HG03575 (cell line): ENCODE results near the gene FCRL3.
"Not testable (repeated sequence)": the region's sequence is repeated elsewhere in the genome, so short reads cannot be mapped to it uniquely, and the experiment has no call there.

Experiments used
- ATAC-seq: cut with Tn5 transposase; IDR thresholded peaks from one replicate; pipeline ENCODE4 v1.9.1; 2021; ENCODE audit not compliant: unreplicated experiment, insufficient number of reproducible peaks, low FRiP score; ENCODE audit errors: extremely low read depth

FCRL3 gene, protein sequence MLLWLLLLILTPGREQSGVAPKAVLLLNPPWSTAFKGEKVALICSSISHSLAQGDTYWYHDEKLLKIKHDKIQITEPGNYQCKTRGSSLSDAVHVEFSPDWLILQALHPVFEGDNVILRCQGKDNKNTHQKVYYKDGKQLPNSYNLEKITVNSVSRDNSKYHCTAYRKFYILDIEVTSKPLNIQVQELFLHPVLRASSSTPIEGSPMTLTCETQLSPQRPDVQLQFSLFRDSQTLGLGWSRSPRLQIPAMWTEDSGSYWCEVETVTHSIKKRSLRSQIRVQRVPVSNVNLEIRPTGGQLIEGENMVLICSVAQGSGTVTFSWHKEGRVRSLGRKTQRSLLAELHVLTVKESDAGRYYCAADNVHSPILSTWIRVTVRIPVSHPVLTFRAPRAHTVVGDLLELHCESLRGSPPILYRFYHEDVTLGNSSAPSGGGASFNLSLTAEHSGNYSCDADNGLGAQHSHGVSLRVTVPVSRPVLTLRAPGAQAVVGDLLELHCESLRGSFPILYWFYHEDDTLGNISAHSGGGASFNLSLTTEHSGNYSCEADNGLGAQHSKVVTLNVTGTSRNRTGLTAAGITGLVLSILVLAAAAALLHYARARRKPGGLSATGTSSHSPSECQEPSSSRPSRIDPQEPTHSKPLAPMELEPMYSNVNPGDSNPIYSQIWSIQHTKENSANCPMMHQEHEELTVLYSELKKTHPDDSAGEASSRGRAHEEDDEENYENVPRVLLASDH

GRCh38 chr1:157700732-157701131 lies at the start of gene FCRL3:
Gene FCRL3, minus strand, starts transcription at chr1:157700769. Its CDS starts 280 bp downstream, at chr1:157700489.
- no peak for ATAC-seq

DNA sequence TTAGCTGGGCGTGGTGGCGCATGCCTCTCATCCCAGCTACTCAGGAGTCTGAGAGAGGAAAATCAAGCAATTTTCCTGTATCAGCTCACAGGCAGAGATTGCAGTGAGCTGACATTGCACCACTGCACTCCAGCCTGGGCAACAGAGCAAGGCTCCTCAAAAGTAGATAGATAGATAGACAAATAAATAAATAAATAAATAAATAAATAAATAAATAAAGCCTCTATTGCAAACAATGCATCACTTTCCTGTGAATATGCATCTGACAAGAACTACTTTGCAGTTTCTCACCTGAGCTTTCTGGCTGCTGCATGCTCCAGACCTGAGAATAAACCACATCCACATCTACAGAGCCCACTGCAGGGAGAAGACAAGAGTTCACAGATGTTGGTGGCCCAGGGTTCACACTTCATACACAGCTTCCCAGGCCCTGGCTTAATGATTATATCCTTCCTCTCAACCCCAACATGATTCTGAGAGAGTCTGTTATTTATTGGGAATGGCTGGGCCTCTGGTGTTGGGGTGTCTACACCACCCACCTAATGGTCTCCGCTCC lies 47.8 kb upstream of the FCRL3 start:
- no peak for ATAC-seq

DNA sequence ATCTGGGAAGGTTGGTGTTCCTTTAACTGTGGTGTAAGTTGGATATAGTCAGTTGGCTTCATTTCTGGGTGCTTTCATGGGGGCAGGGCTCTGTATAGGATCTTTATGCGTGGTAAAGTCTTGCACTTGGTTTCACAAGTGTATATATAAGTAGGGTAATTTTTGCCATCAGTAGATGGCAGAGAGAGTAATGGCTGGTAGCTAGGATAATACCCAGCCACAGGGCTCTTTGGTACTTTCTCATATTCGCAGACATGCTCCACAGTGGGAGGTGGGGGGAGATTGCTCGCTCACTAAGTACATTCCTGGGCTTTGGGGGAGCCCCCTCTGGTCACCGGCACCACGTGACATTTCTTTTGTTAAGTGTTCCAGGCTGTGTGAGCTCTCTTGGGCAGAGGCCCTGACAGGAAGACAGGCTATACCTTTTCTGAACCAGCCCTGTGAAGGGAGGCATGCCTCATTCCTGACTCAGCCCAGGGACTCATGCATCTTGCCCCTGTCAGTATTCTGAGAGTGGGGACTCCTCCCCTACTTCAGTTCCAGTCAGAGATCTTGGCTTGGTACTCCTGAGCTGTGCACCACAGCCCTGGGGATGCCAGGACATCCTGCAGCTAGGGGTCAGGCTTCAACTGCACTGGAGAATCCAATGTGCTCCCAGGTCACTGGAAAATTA lies 38.8 kb upstream of the FCRL3 start:
- ATAC-seq = no peak

DNA sequence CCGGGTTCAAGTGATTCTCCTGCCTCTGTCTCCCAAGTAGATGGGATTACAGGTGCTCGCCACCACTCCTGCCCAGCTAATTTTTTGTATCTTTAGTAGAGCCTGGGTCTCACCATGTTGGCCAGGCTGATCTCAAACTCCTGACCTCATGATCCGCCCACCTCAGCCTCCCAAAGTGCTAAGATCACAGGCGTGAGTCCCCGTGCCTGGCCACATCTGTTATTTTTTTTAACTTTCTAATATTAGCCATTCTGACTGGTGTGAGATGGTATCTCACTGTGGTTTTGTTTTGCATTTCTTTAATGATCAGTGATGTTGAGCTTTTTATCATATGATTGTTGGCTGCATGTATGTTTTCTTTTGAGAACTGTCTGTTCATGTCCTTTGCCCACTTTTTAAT lies 35.4 kb upstream of the FCRL3 start:
- ATAC-seq = not testable (repeated sequence)

DNA sequence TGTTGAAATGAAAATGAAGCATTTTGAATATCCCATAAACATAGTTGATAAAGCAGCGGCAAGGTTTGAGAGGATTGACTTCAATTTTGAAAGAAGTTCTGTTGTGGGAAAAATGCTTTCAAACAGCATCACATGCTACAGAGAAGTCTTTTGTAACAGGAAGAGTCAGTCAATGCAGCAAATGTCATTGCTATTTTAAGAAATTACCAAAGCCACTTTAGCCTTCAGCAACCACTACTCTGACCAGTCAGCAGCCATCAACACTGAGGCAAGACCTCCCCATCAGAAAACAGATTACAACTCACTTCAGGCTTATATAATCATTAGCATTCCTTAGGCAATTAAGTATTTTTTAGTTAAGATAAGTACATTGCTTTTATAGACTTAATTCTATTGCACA lies 33.8 kb upstream of the FCRL3 start:
- ATAC-seq = no peak

- ATAC-seq = no peak
Measured at GRCh38 chr1:157732755-157733154, 32.2 kb upstream of the FCRL3 start.

DNA sequence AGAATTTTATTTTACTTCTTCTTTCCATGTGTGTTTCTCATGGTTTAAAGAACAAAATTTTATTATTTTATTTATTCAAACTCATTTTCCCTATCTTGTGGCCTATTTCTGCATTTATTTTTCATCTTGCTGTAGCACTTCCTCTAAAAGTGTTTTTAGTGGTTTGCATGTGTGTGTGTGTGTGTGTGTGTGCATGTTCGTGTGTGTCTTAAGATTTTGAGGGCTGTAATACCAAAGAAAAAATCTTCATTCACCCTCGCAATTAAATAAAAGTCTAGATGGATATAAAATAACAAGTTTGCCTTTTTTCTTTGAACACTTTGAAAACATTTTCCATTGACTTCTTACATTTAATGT lies 24.6 kb upstream of the FCRL3 start:
- no peak for ATAC-seq

DNA sequence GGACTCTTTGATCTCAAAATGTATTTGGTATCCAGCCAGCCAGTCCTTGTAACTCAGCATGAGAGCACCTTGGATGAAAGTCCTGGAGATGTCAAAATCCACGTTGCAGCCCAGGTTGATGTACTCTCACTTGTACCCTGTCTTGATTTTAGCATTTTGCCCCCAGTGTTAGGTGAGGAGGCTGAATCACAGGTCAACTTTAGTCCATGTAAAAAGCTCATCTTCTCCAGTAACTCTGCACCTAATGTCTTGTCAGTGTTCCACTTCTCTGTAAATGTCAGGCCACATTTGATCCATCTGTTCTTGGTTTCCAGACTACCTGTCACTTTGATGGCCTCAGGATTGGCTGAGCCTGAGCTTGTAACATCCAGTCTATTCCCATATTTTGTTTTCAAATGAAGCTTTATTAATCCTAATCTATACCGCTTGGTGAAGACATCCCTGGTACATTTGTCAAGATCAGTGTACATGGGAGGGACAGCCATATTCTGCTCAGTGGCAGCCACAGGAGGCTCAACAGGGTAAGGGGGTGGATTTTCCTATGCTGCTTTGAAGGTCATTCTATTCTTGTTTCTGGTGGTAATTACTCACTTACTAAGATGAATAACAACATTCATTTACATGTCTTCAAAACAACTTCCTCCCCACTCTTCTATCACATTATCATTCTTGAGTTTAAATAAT lies 24.1 kb upstream of the FCRL3 start:
- ATAC-seq = no peak

- ATAC-seq = no peak
Measured at GRCh38 chr1:157723157-157723556, 22.6 kb upstream of the FCRL3 start.

GRCh38 chr1:157721985-157722384 lies 21.4 kb upstream of the FCRL3 start:
- no peak for ATAC-seq

- ATAC-seq = no peak
Measured at GRCh38 chr1:157715736-157716135, 15.2 kb upstream of the FCRL3 start.

- ATAC-seq = no peak
Measured at GRCh38 chr1:157711802-157712201, 11.2 kb upstream of the FCRL3 start.

DNA sequence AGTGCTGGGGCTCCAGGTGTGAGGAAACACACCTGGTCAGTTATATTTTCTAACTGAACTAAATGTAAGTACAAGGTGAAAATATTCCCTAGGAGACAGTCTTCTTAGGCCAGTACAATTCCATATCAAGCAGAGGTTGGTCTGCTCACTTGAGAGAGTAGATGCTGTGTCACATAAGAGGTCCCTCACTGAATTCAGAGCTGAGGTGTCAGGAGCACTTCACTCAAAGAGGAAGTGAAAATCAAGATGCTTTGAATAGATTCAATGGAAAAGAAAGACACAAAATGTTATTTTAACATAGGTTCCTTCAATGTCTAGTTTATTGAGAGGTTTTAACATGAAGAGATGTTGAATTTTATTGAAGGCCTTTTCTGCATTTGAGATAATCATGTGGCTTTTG lies 4.3 kb upstream of the FCRL3 start:
- no peak for ATAC-seq

DNA sequence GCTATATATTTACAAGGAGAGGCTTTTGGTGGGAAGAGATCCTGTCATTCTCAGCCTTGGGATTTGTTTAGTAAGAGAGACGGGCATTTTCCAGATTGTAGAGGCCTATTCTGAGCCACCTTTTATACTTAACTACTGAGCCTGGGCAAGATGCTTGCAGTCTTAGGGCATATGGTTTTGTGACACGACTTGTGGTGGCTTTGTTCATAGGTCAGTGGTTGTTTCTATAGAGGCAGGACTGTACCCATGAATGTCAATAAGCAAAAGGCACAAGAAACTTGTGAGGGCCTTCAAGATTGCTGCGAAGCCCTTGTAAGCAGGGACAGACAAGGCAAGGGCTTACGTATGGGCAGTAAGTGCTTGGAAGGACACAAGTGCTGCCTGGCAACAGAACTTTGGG lies 3.4 kb upstream of the FCRL3 start:
- ATAC-seq = no peak

DNA sequence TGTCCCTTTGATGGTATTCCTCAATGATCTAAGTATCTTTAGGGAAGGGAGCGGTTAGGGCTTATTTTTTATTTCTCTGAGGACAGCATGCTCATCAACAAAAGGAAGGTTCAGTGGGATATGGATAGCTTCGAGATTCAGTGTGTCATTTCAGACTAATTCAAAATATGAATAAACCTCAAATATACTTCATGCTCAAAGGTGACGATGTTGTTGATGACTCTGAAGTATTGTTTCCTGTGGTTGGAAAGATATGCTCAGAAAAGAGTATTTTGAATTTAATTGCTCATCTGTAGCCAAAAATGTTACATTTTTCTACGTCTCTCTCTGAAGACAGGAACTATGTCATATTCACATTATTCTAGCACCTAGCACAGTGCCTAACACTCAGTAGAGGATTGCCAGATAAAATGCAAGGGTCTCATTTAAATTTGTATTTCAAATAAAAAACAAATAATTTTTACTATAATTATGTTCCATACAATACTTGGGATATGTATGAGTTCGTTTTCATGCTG lies 1.8 kb upstream of the FCRL3 start:
- no peak for ATAC-seq

- no peak for ATAC-seq
Measured at GRCh38 chr1:157700305-157700704, 264 bp downstream of the FCRL3 start.

GRCh38 chr1:157697781-157698569 lies 2.6 kb downstream of the FCRL3 start:
- ATAC-seq = no peak

DNA sequence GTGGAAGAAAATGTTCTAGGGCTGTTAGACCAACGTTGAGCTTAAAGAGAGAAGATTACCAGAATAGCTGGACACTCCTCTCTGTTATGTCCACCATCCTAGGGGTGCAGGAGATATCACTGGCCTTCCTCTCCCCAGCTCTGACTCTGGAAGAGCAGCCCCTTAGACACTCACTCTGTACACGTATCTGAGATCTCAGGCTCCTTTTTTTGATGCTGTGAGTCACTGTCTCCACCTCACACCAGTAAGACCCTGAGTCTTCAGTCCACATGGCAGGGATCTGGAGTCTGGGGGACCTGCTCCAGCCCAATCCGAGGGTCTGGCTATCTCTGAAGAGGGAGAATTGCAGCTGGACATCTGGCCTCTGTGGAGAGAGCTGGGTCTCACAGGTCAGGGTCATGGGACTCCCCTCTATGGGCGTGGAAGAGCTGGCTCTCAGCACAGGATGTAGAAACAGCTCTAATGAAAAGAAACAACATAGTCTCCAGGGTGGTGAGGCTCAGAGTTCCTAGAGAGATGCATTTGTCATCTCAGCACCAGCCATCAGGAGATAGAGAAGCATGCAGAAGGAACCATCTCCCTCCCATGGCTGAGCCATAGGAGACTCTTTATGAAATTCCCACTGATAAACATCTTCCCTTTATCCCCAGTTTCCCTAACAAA lies 3.5 kb downstream of the FCRL3 start:
- ATAC-seq = no peak
